HG03565 (cell line): ENCODE data around the gene ZNF561.
"Not testable (repeated sequence)": the region's sequence is repeated elsewhere in the genome, so short reads cannot be mapped to it uniquely, and the experiment has no call there.

Source experiments
- ATAC-seq: cut with Tn5 transposase; IDR thresholded peaks from one replicate; pipeline ENCODE4 v1.9.1; 2021; ENCODE audit warnings: mild to moderate bottlenecking, moderate library complexity; ENCODE audit not compliant: unreplicated experiment

Gene ZNF561

GRCh38 chr19:9582081-9582725, 38.8 kb downstream of the ZNF561 start:
- ATAC-seq, result not testable (repeated sequence)

GRCh38 chr19:9580728-9581127, 40.3 kb downstream of the ZNF561 start:
- ATAC-seq, result no peak

GRCh38 chr19:9570255-9570654, 50.8 kb downstream of the ZNF561 start:
- no peak for ATAC-seq

- no peak for ATAC-seq
Measured at GRCh38 chr19:9566729-9567128, 54.3 kb downstream of the ZNF561 start.

- ATAC-seq, result no peak
Measured at GRCh38 chr19:9565900-9566705, 54.9 kb downstream of the ZNF561 start.
